Tibial nerve (tissue), 4 donors: ENCODE data around the gene SSC5D.

Experiments used
- CTCF ChIP-seq, 5 experiments: fragments of 200-600 bp in 3 of 5; fragments of 450-650 bp in 2 of 5; sonication (generic) in 3 of 5; IDR thresholded peaks; one replicate each; pipeline ENCODE4 v1.5.1; 2016 to 2019; ENCODE audit warnings: antibody characterized with exemption in 5 of 5, mild to moderate bottlenecking in 3 of 5, moderate library complexity in 2 of 5
- EP300 ChIP-seq, 2 donors: sonication (generic); formaldehyde crosslinking; IDR thresholded peaks; one replicate each; pipeline ENCODE4 v1.6.1; 2017; ENCODE audit warnings: antibody characterized with exemption in 2 of 2, mild to moderate bottlenecking in 1 of 2

- TF ChIP-seq CTCF (IDR thresholded peaks at IDR 0.05) = no peak
- TF ChIP-seq EP300 (IDR thresholded peaks at IDR 0.05) = no peak
Measured at GRCh38 chr19:55441692-55442321, 46.4 kb upstream of the SSC5D start.
